ENCODE measurements around the gene TEX26.

Gene TEX26

DNA sequence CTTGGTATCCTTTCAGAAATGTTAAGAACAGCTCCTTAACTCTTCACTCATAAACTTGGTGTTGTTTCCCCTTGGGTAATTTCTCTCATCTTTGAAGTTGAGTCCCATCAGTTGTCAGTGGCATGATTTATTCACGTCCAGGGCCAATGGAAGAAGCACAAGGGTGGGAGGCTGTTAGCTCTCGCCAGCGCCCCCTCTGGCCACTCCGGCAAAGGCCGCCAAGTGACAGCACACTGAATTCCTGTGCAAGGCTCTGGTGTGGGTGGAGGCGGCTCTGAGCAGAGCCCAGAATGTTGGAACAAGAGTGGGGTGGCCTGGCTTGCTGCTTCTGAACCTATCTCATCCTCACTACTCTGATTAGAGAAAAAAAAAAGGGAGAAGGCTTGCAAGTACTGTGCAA lies 39.5 kb upstream of the TEX26 start:
- Histone ChIP-seq H3K9ac (no peak overlapping the region), H3K4me1 (ENCODE audit: low read depth, poor library complexity, severe bottlenecking) (no peaks in the 10 kb centered on the region), H3K27me3 (ENCODE audit: insufficient read depth, low read depth) (no peaks in the 10 kb centered on the region), H3K4me2 (no peak overlapping the region), H2AFZ (ENCODE audit: low read depth) (no peak overlapping the region), H3K27ac (no peak overlapping the region), H4K20me1 (ENCODE audit: insufficient read depth) (no peaks in the 10 kb centered on the region), H3K36me3 (ENCODE audit: insufficient read depth) (no peaks in the 10 kb centered on the region), H3K79me2 (ENCODE audit: insufficient read depth, low read depth) (no peaks in the 10 kb centered on the region), H3K4me3 (IDR thresholded peaks at IDR 0.05; ENCODE audit: insufficient read depth, low read depth, low read length) (no peak overlapping the region)
- TF ChIP-seq, protein P1, sequence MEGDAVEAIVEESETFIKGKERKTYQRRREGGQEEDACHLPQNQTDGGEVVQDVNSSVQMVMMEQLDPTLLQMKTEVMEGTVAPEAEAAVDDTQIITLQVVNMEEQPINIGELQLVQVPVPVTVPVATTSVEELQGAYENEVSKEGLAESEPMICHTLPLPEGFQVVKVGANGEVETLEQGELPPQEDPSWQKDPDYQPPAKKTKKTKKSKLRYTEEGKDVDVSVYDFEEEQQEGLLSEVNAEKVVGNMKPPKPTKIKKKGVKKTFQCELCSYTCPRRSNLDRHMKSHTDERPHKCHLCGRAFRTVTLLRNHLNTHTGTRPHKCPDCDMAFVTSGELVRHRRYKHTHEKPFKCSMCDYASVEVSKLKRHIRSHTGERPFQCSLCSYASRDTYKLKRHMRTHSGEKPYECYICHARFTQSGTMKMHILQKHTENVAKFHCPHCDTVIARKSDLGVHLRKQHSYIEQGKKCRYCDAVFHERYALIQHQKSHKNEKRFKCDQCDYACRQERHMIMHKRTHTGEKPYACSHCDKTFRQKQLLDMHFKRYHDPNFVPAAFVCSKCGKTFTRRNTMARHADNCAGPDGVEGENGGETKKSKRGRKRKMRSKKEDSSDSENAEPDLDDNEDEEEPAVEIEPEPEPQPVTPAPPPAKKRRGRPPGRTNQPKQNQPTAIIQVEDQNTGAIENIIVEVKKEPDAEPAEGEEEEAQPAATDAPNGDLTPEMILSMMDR (conservative IDR thresholded peaks at IDR 0.05; ENCODE audit: low read depth, low read length), result no peak; the same call in 1 of the 2 replicates

DNA sequence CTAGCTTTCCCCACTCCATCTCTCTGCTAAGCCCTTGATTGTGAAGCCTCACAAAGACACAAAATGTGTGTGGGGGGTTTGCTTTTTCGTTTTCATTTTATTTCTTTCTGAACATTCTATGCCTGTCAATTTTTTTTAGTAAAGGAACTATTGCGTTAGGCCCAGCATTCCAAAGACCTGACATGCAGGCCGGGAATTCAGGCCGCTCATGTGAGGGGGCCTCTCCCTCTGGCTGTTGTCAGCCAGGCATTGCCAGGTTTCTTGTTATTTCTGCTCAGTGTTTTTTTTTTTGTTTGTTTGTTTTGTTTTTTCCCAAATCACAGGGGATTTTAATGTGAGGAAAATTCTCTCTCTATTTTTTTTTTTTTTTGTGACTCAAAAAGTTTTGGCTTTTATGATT lies 36.7 kb upstream of the TEX26 start:
- Histone ChIP-seq H4K20me1 (ENCODE audit: insufficient read depth) (no peaks in the 10 kb centered on the region), H3K27me3 (ENCODE audit: insufficient read depth, low read depth) (no peaks in the 10 kb centered on the region), H3K36me3 (ENCODE audit: insufficient read depth) (no peaks in the 10 kb centered on the region), H2AFZ (ENCODE audit: low read depth) (no peak overlapping the region), H3K9ac (no peak overlapping the region), H3K4me1 (ENCODE audit: low read depth, poor library complexity, severe bottlenecking) (no peaks in the 10 kb centered on the region), H3K27ac (no peak overlapping the region), H3K4me2 (no peak overlapping the region), H3K4me3 (IDR thresholded peaks at IDR 0.05; ENCODE audit: insufficient read depth, low read depth, low read length) (no peak overlapping the region), H3K79me2 (ENCODE audit: insufficient read depth, low read depth) (no peaks in the 10 kb centered on the region)
- TF ChIP-seq, protein P1 (conservative IDR thresholded peaks at IDR 0.05; ENCODE audit: low read depth, low read length), result no peak

DNA sequence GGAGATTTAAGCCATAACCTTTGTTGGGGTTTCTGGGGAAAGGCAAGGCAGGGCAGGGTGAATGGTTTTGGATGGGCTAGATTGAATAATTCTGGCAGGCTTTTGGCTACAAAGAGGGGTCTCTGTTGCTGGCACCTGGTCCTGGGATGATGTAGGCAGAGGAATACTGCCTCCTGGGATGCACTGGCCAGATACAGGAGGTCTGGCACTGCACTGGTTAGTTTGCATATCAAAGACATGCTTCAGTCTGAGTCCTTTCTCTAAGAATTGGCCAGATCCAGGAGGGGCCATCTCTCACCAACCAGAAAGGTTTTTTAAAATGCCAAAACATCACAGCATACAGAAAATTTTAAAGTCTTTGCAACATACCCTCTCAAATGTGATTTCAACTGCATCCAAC lies 34.4 kb upstream of the TEX26 start:
- H3K4me2 ChIP-seq, result no peak overlapping the region
- no peaks in the 10 kb centered on the region for H3K4me1 ChIP-seq (ENCODE audit: low read depth, poor library complexity, severe bottlenecking)
- no peak overlapping the region for H2AFZ ChIP-seq (ENCODE audit: low read depth)
- no peaks in the 10 kb centered on the region for H3K27me3 ChIP-seq (ENCODE audit: insufficient read depth, low read depth)
- H3K79me2 ChIP-seq (ENCODE audit: insufficient read depth, low read depth), result no peaks in the 10 kb centered on the region
- H3K27ac ChIP-seq, result no peak overlapping the region
- H3K4me3 ChIP-seq (IDR thresholded peaks at IDR 0.05; ENCODE audit: insufficient read depth, low read depth, low read length), result no peak overlapping the region
- H4K20me1 ChIP-seq (ENCODE audit: insufficient read depth), result no peaks in the 10 kb centered on the region
- H3K36me3 ChIP-seq (ENCODE audit: insufficient read depth), result no peaks in the 10 kb centered on the region
- TF ChIP-seq, protein P1 (conservative IDR thresholded peaks at IDR 0.05; ENCODE audit: low read depth, low read length), result no peak
- no peak overlapping the region for H3K9ac ChIP-seq

DNA sequence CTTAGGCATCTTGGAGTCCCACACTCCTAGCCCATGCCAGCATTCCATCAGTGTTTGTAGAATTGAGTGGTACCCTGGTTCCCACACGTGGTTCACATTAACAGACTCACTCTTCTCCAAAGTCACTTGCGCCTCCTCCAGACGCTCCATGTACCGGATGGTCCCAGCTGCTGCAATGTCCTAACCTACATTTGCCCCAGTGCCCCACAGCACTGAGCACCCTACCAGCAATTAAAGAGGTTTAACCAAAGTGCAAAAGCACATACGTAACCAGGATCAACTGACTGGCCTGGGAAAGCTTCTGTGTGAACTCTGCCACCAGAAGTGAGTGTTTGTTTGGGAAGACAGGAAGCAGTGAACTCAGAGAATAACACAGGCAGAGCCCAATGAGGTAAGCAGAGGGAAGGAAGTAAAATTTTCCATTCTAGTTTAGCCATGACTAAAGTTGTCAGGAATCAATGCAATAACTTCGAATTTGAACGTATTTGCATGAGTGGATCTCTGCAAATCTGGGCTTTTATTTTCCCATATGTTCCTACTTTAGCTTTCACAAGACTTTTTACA lies 33.7 kb upstream of the TEX26 start:
- H3K27me3 ChIP-seq (ENCODE audit: insufficient read depth, low read depth), result no peaks in the 10 kb centered on the region
- H3K9ac ChIP-seq, result no peak overlapping the region
- no peaks in the 10 kb centered on the region for H4K20me1 ChIP-seq (ENCODE audit: insufficient read depth)
- no peaks in the 10 kb centered on the region for H3K79me2 ChIP-seq (ENCODE audit: insufficient read depth, low read depth)
- H3K36me3 ChIP-seq (ENCODE audit: insufficient read depth), result no peaks in the 10 kb centered on the region
- H3K4me3 ChIP-seq (IDR thresholded peaks at IDR 0.05; ENCODE audit: insufficient read depth, low read depth, low read length), result no peak overlapping the region
- TF ChIP-seq, protein P1 (conservative IDR thresholded peaks at IDR 0.05; ENCODE audit: low read depth, low read length), result no peak
- H3K4me1 ChIP-seq (ENCODE audit: low read depth, poor library complexity, severe bottlenecking), result no peaks in the 10 kb centered on the region
- no peak overlapping the region for H3K4me2 ChIP-seq
- H2AFZ ChIP-seq (ENCODE audit: low read depth), result no peak overlapping the region
- no peak overlapping the region for H3K27ac ChIP-seq

All from KMS-11 (cell line).